Esophagus muscularis mucosa (tissue), 4 donors: ENCODE data around the gene FGF9. TPM values are rescaled to one million over a fixed set of nuclear protein-coding genes. Genes with fewer than 3 reads are reported as not detected.
A peak's percentile ranks its signal among the peaks of the same experiment; 100 is the strongest.

Source experiments
- DNase-seq: peaks from one replicate; pipeline ENCODE4 v3.0.0-alpha.2; 2017; ENCODE audit errors: extremely low spot score
- H3K27ac ChIP-seq, 4 donors: fragments of 200-600 bp; sonication (generic); replicated peaks in 1 of 4; 1 replicate in 3 of 4; 2 replicates in 1 of 4; pipeline ENCODE4 v1.5.1; 2016 to 2019; ENCODE audit warnings: mild to moderate bottlenecking in 1 of 4
- H3K27me3 ChIP-seq, 4 donors: fragments of 200-600 bp; sonication (generic); one replicate each; pipeline versions ENCODE4 v1.5.1 to v1.6.0; 2016 to 2019
- H3K36me3 ChIP-seq, 4 donors: fragments of 200-600 bp; sonication (generic); one replicate each; pipeline ENCODE4 v1.5.1; 2016 to 2019
- H3K4me1 ChIP-seq, 4 donors: fragments of 200-600 bp; sonication (generic); one replicate each; pipeline ENCODE4 v1.5.1; 2016 to 2019
- H3K4me3 ChIP-seq, 4 donors: fragments of 200-600 bp; sonication (generic); 1 replicate in 2 of 4; 2 replicates in 2 of 4; pipeline ENCODE4 v1.5.1; 2016 to 2019; ENCODE audit warnings: mild to moderate bottlenecking in 4 of 4, moderate library complexity in 1 of 4
- H3K9me3 ChIP-seq, 4 donors: fragments of 200-600 bp; sonication (generic); 1 replicate in 3 of 4; 2 replicates in 1 of 4; pipeline ENCODE4 v1.5.1; 2016 to 2019
- EP300 ChIP-seq: sonication (generic); formaldehyde crosslinking; IDR thresholded peaks from one replicate; pipeline ENCODE4 v1.6.1; 2017; ENCODE audit warnings: antibody characterized with exemption
- POLR2A ChIP-seq: fragments of 450-650 bp; IDR thresholded peaks from one replicate; pipeline ENCODE4 v1.6.1; 2017; ENCODE audit warnings: antibody characterized with exemption, moderate library complexity, mild to moderate bottlenecking, low read depth
- POLR2AphosphoS5 ChIP-seq, 2 donors: sonication (generic); formaldehyde crosslinking; IDR thresholded peaks; one replicate each; pipeline ENCODE4 v1.6.1; 2017; ENCODE audit warnings: antibody characterized with exemption in 2 of 2
- WGBS: methylation state at CpG from one replicate; pipeline ENCODE4 v1.1.5; 2018; 5-methylcytosine and 5-hydroxymethylcytosine counted together
- intact Hi-C: fragments of 100-400 bp; cut with DNase I; formaldehyde crosslinking; loops from one replicate; pipeline ENCODE4 v1.15.1; 2023
- total RNA-seq, 4 donors: library from RNA; depleted of rRNA; stranded (reverse); fragments of >200 nt; gene quantifications; one replicate each; pipeline versions ENCODE4 v1.1.0 to v1.2.1, GENCODE V29; 2016
- TF ChIP-seq, protein P1 (sequence below), 3 experiments: fragments of 200-600 bp in 2 of 3; fragments of 450-650 bp in 1 of 3; sonication (generic) in 2 of 3; IDR thresholded peaks; one replicate each; pipeline ENCODE4 v1.5.1; 2017 to 2019; ENCODE audit warnings: antibody characterized with exemption in 3 of 3, mild to moderate bottlenecking in 2 of 3, moderate library complexity in 1 of 3

FGF9 gene
- total RNA-seq, result 1 to 10 TPM in 3 of 4 donors, under 1 TPM in 1; 0.50 to 1.9 (median 1.5) TPM

DNA sequence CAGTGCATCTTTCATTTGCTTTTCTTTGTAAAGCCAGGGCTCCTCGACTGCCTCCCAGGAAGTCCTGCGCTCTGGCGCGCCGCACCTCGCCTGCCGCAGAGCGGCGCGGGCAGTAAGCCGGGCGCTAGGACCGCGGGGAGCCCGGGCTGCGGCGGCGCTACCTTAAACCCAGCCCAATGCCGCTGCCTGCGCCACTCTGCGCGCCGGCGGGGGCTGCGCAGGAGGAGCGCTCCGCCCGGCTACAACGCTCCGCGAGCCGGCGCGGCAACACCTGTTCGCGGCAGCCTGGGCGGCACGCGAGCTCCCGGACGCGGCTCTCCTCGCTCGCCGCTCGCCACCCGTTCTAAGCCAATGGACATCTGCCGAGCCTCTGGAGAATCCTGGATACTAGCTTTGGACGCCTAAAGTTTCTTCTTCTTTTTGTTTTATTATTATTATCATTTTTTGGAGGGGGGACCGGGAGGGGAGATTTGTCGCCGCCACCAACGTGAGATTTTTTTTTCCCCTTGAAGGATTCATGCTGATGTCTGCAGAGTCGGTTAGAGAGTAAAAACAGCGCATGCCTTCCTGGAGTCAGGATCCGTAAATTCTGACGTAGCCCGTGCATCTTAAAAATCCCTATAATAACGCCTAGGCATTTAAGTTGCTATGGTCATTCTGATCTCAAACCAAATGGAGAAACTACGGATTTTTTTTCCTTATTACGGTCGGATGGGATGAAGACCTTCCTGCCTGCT is at the start of gene FGF9:
Gene FGF9, plus strand, starts transcription at position 191 of the 737 bp plus-strand sequence. CDS start 840 bp downstream, outside the sequence.
- under 1% methylated on average over 42 of the region's 62 CpGs for WGBS
- peak within 1 kb of the TSS; percentile 48 to 63 (median 58) for H3K27ac ChIP-seq
- peaks cover 0 to 86% (median 38%) of the 10 kb centered on the region in 4 donors for H3K27me3 ChIP-seq
- H3K4me1 ChIP-seq, result peaks cover 46 to 75% (median 66%) of the 10 kb centered on the region in 4 donors
- intact Hi-C loops, result no loop called here
- H3K36me3 ChIP-seq, result no peaks in the 10 kb centered on the region
- no peaks in the 10 kb centered on the region for H3K9me3 ChIP-seq
- DNase-seq, result no peak
- TF ChIP-seq, protein P1, sequence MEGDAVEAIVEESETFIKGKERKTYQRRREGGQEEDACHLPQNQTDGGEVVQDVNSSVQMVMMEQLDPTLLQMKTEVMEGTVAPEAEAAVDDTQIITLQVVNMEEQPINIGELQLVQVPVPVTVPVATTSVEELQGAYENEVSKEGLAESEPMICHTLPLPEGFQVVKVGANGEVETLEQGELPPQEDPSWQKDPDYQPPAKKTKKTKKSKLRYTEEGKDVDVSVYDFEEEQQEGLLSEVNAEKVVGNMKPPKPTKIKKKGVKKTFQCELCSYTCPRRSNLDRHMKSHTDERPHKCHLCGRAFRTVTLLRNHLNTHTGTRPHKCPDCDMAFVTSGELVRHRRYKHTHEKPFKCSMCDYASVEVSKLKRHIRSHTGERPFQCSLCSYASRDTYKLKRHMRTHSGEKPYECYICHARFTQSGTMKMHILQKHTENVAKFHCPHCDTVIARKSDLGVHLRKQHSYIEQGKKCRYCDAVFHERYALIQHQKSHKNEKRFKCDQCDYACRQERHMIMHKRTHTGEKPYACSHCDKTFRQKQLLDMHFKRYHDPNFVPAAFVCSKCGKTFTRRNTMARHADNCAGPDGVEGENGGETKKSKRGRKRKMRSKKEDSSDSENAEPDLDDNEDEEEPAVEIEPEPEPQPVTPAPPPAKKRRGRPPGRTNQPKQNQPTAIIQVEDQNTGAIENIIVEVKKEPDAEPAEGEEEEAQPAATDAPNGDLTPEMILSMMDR (IDR thresholded peaks at IDR 0.05), result peak in 1 of 3 experiments; percentile 4
- TF ChIP-seq EP300 (no peak), POLR2AphosphoS5 (IDR thresholded peaks at IDR 0.05) (peak; percentile 60 to 66)
- H3K4me3 ChIP-seq, result peak within 1 kb of the TSS; percentile 60 to 77 (median 66)

DNA sequence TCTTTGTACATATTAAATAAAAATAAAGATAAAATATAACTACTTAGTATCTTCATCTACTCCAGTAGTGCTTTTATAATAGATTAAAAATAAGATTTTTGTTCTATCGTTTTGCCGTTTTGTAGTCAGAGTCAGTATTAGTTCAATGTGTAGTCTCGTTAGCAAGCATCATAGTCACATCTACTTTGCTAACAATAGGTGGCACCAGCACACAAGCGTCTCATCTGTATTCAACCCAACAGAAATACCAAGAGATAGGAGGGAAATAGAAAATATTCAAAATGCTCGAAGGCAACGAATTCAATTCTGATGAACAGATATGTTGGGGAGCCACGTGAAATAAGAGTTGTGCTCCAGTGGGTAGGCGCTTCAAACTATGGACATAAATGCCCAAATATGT is 45.5 kb upstream of the FGF9 start:
- no peak overlapping the region for H3K27ac ChIP-seq
- H3K36me3 ChIP-seq, result no peaks in the 10 kb centered on the region
- H3K4me1 ChIP-seq, result no peaks in the 10 kb centered on the region
- intact Hi-C loops, result no loop called here
- TF ChIP-seq, protein P1 (IDR thresholded peaks at IDR 0.05), result no peak
- TF ChIP-seq POLR2A (no peak), POLR2AphosphoS5 (IDR thresholded peaks at IDR 0.05) (no peak)
- DNase-seq, result no peak
- H3K4me3 ChIP-seq, result no peak overlapping the region
- H3K27me3 ChIP-seq, result peaks cover 0 to 6% (median 0%) of the 10 kb centered on the region in 4 donors
- WGBS, result 62% methylated on average over 8 of the region's 8 CpGs
- peaks cover 0 to 3% (median 0%) of the 10 kb centered on the region in 4 donors for H3K9me3 ChIP-seq

DNA sequence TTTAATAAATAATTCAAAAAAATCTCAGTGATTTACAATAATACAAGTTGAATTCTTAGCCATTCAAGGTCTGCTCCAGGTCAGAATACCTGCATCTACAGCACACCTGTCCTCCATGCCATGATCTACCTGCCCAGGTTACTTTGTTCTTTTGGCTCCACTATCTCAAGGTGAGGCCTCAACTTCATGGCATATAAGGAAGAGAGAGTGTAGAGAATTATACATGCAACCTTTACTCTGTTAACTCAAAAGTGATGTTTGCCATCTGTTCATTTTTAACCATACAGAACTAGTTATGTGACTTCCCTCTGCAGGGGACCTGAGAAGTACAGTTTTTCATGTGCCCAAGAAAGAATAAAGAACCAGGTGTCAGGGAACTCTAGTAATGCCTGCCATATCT is 38.7 kb upstream of the FGF9 start:
- H3K9me3 ChIP-seq, result peaks cover 0 to 12% (median 3%) of the 10 kb centered on the region in 4 donors
- no peak overlapping the region for H3K27ac ChIP-seq
- H3K36me3 ChIP-seq, result no peaks in the 10 kb centered on the region
- H3K27me3 ChIP-seq, result peaks cover 0 to 7% (median 0%) of the 10 kb centered on the region in 4 donors
- no peak overlapping the region for H3K4me3 ChIP-seq
- no peak for DNase-seq
- intact Hi-C loops, result no loop called here
- H3K4me1 ChIP-seq, result no peaks in the 10 kb centered on the region
- no peak for TF ChIP-seq EP300
- no peak for TF ChIP-seq POLR2A
- TF ChIP-seq, protein P1 (IDR thresholded peaks at IDR 0.05), result no peak
- TF ChIP-seq POLR2AphosphoS5 (IDR thresholded peaks at IDR 0.05), result no peak

DNA sequence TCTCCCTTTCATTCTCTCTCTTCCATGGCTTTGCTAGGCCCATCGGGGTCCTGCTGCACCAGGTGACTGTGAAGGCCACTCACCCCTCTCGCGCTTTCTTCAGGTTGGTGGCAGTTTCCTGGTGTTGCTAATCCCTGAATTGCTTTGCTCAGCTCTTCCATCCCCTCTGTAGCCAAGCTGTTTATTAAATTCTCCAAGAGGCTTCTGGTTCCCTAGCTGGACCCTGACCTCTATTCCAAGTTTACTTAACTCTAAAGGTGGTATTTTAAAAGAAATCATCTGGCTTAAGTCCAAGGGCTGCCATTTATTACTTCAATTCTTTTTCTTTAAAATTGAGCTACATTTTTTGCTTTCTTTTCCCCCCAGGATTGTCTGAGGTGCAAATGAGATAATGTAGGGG is 34.2 kb upstream of the FGF9 start:
- peaks cover 0 to 2% (median 0%) of the 10 kb centered on the region in 4 donors for H3K9me3 ChIP-seq
- H3K27ac ChIP-seq, result no peak overlapping the region
- H3K4me1 ChIP-seq, result no peaks in the 10 kb centered on the region
- H3K36me3 ChIP-seq, result no peaks in the 10 kb centered on the region
- 60% methylated on average over 3 of the region's 3 CpGs for WGBS
- no peak overlapping the region for H3K4me3 ChIP-seq
- H3K27me3 ChIP-seq, result peaks cover 0 to 16% (median 0%) of the 10 kb centered on the region in 4 donors
- intact Hi-C loops, result no loop called here
- DNase-seq, result no peak
- TF ChIP-seq POLR2AphosphoS5 (IDR thresholded peaks at IDR 0.05), result no peak
- TF ChIP-seq EP300, result no peak
- no peak for TF ChIP-seq POLR2A
- TF ChIP-seq, protein P1 (IDR thresholded peaks at IDR 0.05), result no peak
